ENCODE data around the gene DTYMK. TPM values are rescaled to one million over a fixed set of nuclear protein-coding genes. Genes with fewer than 3 reads are reported as not detected.

DTYMK gene
- total RNA-seq, 1 experiment from 2014 or later = 88.1 TPM

GRCh38 chr2:241703032-241703604, 16.5 kb upstream of the DTYMK start:
- peaks cover 30% of the 10 kb centered on the region for H3K36me3 Mint-ChIP-seq
- ATAC-seq (no peak; the same call in 1 of the 2 replicates), DNase-seq (ENCODE audit: low spot score) (no peak)
- H3K27ac Mint-ChIP-seq = peak overlapping the region; percentile 22
- ChIA-PET POLR2A (interaction anchor here (3.0 kb wide), 1 partner anchor 16 kb away, joined by 28 read pairs; the partner anchor contains the start of gene DTYMK), CTCF (interaction anchor here (0.8 to 4.1 kb wide), 9 partner anchors 12 to 174 kb away, joined by 4 to 30 read pairs (median 7); partner anchors contain the start of genes D2HGDH and DTYMK)
- peak overlapping the region; percentile 83 for H3K4me3 Mint-ChIP-seq
- 0 out of 2 replicates have a peak, but pooled peaks cover 7% of the 10 kb centered on the region for H3K9me3 Mint-ChIP-seq
- peaks cover 12% of the 10 kb centered on the region for H3K4me1 Mint-ChIP-seq
- H3K27me3 Mint-ChIP-seq (ENCODE audit: low read depth) = no peaks in the 10 kb centered on the region
- TF ChIP-seq ARID4B (CRISPR knock-in tag; IDR thresholded peaks at IDR 0.05; ENCODE audit: borderline replicate concordance) (peak; percentile 6; the same call in 1 of the 2 replicates), ZNF396 (CRISPR knock-in tag; IDR thresholded peaks at IDR 0.05; ENCODE audit: borderline replicate concordance) (no peak), GTF2I (CRISPR knock-in tag; conservative IDR thresholded peaks at IDR 0.05) (no peak), MAX (CRISPR knock-in tag; IDR thresholded peaks at IDR 0.05) (no peak)

GRCh38 chr2:241702155-241703031, 15.8 kb upstream of the DTYMK start:
- H3K4me3 Mint-ChIP-seq = peak overlapping the region; percentile 83
- ATAC-seq (peak; percentile 73), DNase-seq (ENCODE audit: low spot score) (peak; percentile 92)
- H3K4me1 Mint-ChIP-seq = peaks cover 12% of the 10 kb centered on the region
- ChIA-PET CTCF (interaction anchor here (0.6 to 4.1 kb wide), 19 partner anchors 10 to 1676 kb away, joined by 3 to 30 read pairs (median 5); partner anchors contain the start of genes D2HGDH and DTYMK), POLR2A (interaction anchor here (1.5 to 3.0 kb wide), 2 partner anchors 15 to 387 kb away, joined by 4 to 28 read pairs; partner anchors contain the start of genes DTYMK and HDLBP)
- H3K36me3 Mint-ChIP-seq = peaks cover 25% of the 10 kb centered on the region
- 0 out of 2 replicates have a peak, but pooled peaks cover 7% of the 10 kb centered on the region for H3K9me3 Mint-ChIP-seq
- H3K27me3 Mint-ChIP-seq (ENCODE audit: low read depth) = no peaks in the 10 kb centered on the region
- H3K27ac Mint-ChIP-seq = peak overlapping the region; percentile 22; the same call in 1 of the 2 replicates
- TF ChIP-seq HMGXB4 (CRISPR knock-in tag; IDR thresholded peaks at IDR 0.05) (peak; percentile 89), E2F5 (CRISPR knock-in tag; IDR thresholded peaks at IDR 0.05) (0 out of 2 replicates have a peak, but pooled peaks have one; percentile 48), NFATC4 (CRISPR knock-in tag; IDR thresholded peaks at IDR 0.05) (no peak), IRF2 (CRISPR knock-in tag; IDR thresholded peaks at IDR 0.05; ENCODE audit: borderline replicate concordance, low read depth) (no peak), PREB (CRISPR knock-in tag; IDR thresholded peaks at IDR 0.05; ENCODE audit: borderline replicate concordance) (no peak), ELF4 (CRISPR knock-in tag; IDR thresholded peaks at IDR 0.05; ENCODE audit: low read depth) (no peak), ERG (CRISPR knock-in tag; IDR thresholded peaks at IDR 0.05) (0 out of 2 replicates have a peak, but pooled peaks have one; percentile 60), USF1 (CRISPR knock-in tag; IDR thresholded peaks at IDR 0.05) (no peak; the same call in 1 of the 2 replicates), ZNF317 (CRISPR knock-in tag; IDR thresholded peaks at IDR 0.05; ENCODE audit: borderline replicate concordance, low read depth) (no peak), ATF1 (CRISPR knock-in tag; IDR thresholded peaks at IDR 0.05) (no peak), CDX4 (CRISPR knock-in tag; IDR thresholded peaks at IDR 0.05; ENCODE audit: borderline replicate concordance) (no peak), SP1 (CRISPR knock-in tag; conservative IDR thresholded peaks at IDR 0.05) (peak; percentile 79; the same call in 1 of the 2 replicates), NR2C2 (CRISPR knock-in tag; IDR thresholded peaks at IDR 0.05) (no peak), SOX15 (CRISPR knock-in tag; IDR thresholded peaks at IDR 0.05) (no peak), CBFB (CRISPR knock-in tag; IDR thresholded peaks at IDR 0.05; ENCODE audit: low read depth) (no peak), SMAD3 (CRISPR knock-in tag; IDR thresholded peaks at IDR 0.05; ENCODE audit: borderline replicate concordance) (0 out of 2 replicates have a peak, but pooled peaks have one; percentile 43)
